DMS114 treated with DMSO at 0.1 percent for 48 hours (cell line): Measurements from ENCODE around the gene GID4.

Experiments
- DNase-seq: peaks from one replicate; lab custom pipeline; 2025; ENCODE audit not compliant: unreplicated experiment; lab: John Stamatoyannopoulos, UW

GID4 gene

GRCh38 chr17:18016426-18016825 is 22.8 kb upstream of the GID4 start:
- DNase-seq, result no peak

- DNase-seq, result no peak
Observed at GRCh38 chr17:18017958-18018357, 21.2 kb upstream of the GID4 start.

DNA sequence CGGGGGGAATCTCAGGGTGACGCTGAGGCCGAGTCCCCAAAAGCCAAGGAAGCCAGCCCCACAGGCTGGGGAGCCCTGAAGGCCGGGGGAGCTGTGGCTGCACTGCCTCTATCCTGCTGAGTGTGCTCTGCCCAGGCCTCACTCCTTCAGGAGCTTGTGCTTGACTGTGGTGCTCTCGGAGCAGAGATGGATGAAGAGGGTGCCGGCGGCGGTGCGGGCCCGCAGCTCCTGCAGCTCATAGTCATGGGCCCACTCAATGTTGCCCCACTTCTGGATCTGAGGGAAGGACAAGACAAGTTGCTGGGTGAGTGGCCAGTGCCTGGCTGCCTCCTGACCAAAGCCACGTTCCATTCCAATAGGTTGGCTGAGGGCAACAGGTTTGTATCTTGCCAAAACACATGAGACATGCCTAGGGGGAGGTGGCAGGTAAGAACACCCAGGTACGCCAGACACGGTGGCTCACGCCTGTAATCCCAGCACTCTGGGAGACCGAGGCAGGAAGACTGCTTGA is 20.7 kb upstream of the GID4 start:
- DNase-seq, result no peak

DNA sequence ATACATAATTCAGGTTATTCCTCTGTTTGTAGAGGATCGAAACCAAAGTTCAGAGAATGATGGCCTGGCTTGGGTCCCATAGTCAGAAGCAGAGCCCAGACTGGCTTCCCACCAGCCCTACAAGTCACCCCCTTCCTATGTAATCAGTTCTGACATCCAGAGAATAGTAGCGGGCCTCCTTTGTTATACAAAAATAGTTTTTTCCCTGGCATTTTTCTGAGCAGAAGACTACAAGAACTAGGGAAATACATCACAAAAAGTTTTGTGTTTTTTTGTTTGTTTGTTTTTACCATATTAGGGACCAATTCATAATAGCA is 19.4 kb upstream of the GID4 start:
- no peak for DNase-seq

DNA sequence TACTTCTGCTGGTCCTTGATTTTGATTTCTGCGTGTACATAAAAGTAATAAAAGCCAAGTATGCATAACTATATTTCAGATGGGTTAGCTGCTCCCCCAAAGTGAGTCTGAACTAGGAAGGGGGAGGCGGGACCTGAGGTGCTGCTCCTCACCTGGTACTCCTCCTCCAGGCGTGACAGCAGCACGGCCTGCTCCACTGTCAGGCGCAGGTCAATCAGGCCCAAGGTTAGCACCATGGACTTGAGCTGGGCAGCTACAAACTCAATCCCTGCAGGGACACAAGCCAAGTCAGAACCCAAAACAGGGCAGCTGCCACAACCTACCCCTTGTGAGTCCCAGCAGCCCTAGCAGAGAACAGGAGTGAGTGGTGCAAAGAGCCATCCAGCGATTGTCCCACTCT is 18.2 kb upstream of the GID4 start:
- no peak for DNase-seq

DNA sequence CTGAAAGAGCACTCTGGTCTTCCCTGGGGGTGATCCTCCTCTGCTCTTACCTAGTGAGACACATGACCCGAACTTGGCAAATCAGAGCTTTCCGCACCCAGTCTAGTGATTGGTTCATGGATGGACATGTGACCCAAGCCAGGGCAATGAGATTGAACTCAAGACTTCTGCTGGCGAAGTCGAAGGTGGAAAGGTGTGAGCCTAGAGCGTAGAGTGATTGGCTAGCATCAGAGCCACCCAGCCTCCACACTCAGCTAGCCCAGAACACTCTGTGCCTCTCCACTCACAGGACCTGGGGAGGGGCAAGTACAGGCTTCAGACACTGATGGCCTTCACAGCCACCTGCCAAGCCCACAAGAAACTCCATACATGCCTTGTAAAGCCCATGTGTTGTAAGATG is 17.8 kb upstream of the GID4 start:
- DNase-seq, result no peak

DNA sequence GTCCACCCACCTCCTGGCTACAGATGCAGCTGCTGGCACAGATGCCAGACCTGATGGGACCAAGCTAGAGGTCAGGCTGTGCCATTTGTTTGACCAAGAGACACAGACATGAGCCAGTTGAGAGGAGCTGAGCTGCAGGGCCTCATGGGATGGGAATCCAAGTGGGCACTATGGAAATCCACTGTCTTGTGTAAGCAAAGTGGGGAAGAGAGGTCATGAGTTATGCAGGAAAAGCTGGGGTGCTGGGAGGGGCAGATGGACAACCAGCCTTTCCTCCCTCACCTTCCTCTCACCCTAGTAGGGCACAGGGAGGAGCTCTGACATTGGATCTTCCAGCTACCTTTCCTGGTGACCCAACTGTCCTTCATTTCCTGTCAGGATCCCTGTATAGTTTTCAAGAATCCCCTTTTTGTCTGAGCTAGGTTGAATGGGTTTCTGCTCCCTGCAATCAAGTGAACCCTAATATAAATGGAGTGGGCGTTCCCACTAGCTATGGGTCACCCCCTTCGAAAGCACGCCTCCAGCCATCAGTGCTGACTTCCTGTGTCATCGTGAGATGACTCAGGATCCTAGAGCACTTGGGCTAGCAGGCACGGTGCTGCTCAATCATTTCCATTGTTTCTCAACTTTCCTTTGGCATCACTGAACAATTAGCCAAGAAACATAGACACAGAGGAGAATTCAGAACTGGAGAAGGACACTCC is 13.8 kb upstream of the GID4 start:
- no peak for DNase-seq

GRCh38 chr17:18025945-18026776 is 13.0 kb upstream of the GID4 start:
- no peak for DNase-seq

- DNase-seq, result no peak
Observed at GRCh38 chr17:18027280-18027679, 11.9 kb upstream of the GID4 start.

GRCh38 chr17:18028114-18028951 is 10.9 kb upstream of the GID4 start:
- DNase-seq, result no peak

DNA sequence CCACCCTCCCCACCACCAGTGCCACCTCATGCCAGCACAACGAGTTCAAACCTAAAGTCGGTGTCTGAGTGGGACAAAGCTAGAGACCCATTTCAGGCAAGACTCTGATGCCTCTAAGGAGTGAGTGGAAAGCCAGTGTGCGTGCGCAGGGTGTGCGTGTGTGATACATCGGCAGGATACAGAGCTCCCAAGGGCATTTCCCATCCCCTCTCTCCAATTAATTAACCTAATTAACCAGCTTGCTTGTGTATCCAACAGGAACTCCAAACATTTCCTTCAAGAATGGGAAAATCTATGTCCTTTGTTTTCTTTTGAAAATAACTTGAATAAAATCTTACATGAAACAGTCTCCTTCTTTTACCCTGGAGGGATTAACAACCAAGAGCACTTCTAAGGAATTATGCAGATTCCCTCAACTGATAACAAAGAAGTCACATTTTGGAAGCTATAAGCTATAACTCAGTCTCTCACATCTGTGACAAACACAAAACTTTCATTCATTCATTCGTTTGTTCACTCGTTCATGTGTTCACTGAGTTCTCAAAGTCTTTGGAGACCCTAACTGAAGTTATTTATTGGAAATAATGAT is 10.2 kb upstream of the GID4 start:
- DNase-seq, result no peak

GRCh38 chr17:18031955-18032354 is 7.3 kb upstream of the GID4 start:
- DNase-seq, result no peak

DNA sequence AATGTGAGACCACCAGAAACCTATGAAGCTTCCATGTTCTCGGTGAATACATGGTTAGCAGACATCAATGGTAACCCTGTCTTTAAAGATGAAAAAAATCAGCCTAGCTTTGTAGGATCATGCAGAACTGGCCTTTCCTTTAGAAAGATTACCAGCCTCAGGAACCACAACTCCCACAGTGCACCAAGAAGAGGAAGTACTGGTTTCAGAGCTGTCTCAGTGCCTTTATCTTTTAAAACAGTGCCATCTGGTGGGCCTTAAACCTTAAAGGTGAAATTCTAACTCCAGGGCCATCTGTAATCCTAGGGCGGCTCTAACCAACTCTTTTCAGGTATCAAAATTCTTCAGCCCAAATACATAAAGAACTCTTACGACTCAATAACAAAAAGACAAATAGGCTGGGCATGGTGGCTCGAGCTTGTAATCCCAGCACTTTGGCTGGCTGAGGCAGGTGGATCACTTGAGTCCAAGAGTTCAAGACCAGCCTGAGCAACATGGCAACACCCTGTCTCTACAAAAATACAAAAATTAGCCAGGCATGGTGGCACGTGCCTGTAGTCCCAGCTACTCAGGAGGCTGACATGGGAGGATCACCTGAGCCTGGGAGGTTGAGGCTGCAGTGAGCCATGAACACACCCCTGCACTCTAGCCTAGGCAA is 5.6 kb upstream of the GID4 start:
- DNase-seq, result peak; percentile 26

- DNase-seq, result no peak
Observed at GRCh38 chr17:18035704-18036103, 3.5 kb upstream of the GID4 start.

GRCh38 chr17:18037486-18037885 is 1.7 kb upstream of the GID4 start:
- no peak for DNase-seq

DNA sequence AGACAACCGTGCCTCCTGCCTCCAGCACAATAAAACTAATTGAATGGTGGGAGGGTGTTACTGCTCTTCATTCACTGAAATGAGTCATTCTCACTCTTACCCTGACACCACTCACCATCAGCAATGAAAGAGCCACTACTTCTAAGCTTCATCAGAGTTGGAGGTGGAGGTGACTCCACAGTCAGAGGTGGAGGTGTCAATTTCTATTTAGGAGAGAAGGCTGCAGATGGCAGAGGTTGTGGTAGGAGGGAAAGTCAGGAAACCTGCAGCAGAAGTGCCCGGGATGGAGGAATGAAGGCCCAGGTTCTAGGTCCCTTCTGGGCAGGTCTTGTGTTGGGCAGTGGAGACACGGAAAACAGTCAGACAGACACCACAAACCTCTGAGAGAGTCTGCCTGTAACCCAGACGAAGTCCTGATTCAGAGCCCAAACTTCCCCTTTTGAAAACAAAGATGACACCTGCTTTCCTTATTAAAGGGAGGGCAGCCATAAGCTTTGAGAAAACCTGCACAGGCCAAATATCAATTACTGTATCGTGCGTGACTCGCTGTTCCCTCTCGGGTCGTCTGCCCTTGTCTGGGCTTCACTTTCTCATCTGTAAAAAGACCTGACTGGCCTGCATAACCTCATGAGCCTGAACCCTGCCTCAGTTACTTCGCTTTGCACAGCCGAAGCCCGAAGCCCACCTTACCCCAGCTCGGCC is 908 bp upstream of the GID4 start:
- DNase-seq, result no peak

- DNase-seq, result no peak
Observed at GRCh38 chr17:18039535-18040260, 490 bp downstream of the GID4 start.

GRCh38 chr17:18040261-18040858 is 1.2 kb downstream of the GID4 start:
- DNase-seq, result no peak

DNA sequence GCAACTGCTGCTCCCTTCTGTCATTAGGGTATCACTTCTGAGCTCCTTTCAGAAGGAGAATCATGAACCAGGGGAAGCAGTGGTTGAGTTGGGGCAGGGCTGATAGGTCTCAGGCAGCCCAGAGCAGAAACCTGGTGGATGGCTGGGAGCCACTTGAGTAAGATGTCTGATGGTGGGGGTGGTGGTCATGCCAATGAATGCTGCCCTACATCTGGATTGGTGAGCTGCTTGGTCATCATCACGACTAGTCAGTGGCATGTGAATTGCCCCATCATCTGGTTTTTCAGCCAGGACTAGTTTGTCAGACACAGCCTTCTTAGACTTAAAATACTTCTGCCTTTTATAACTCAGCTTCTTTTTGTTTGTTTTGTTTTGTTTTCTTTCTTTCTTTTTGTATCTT is 2.6 kb downstream of the GID4 start:
- no peak for DNase-seq
